NCI-H510A (cell line): ENCODE measurements around the gene PEF1.

Experiments
- DNase-seq: peaks from one replicate; lab custom pipeline; 2025; lab: John Stamatoyannopoulos, UW

The PEF1 gene

GRCh38 chr1:31584869-31585735 lies 59.6 kb downstream of the PEF1 start:
- DNase-seq = no peak

- no peak for DNase-seq
These were observed 60.4 kb downstream of the PEF1 start for GRCh38 chr1:31583995-31584868.

- no peak for DNase-seq
These were observed 61.3 kb downstream of the PEF1 start for GRCh38 chr1:31583082-31583994.

GRCh38 chr1:31581821-31582810 lies 62.6 kb downstream of the PEF1 start:
- DNase-seq = no peak

GRCh38 chr1:31580891-31581603 lies 63.6 kb downstream of the PEF1 start:
- DNase-seq = no peak

- DNase-seq = no peak
These were observed 64.2 kb downstream of the PEF1 start for GRCh38 chr1:31580513-31580870.
